H9 (cell line): ENCODE data around the gene WIPF2. TPM values are rescaled to one million over a fixed set of nuclear protein-coding genes. Genes with fewer than 3 reads are reported as not detected.

Source experiments
- DNase-seq: peaks from one replicate; pipeline ENCODE4 v3.0.0-alpha.2; 2017
- H2AFZ ChIP-seq: one replicate; pipeline ENCODE4 v1.6.1; 2013; ENCODE audit warnings: mild to moderate bottlenecking, low read length, control low read depth, moderate library complexity
- H2AK5ac ChIP-seq: 2 replicates; pipeline ENCODE4 v1.6.1; 2013; ENCODE audit warnings: low read length, control low read depth, mixed read lengths; ENCODE audit not compliant: insufficient read length
- H2BK120ac ChIP-seq: one replicate; pipeline ENCODE4 v1.6.1; 2013; ENCODE audit warnings: low read depth, mild to moderate bottlenecking, low read length, control low read depth, inconsistent platforms; ENCODE audit not compliant: poor library complexity, severe bottlenecking
- H2BK12ac ChIP-seq: 2 replicates; pipeline ENCODE4 v1.6.1; 2013; ENCODE audit warnings: low read length, control low read depth, mixed read lengths, low read depth; ENCODE audit not compliant: insufficient read length
- H2BK15ac ChIP-seq: 2 replicates; pipeline ENCODE4 v1.6.1; 2013; ENCODE audit warnings: low read depth, low read length, control low read depth
- H2BK20ac ChIP-seq: one replicate; pipeline ENCODE4 v1.6.1; 2013; ENCODE audit warnings: low read depth, mild to moderate bottlenecking, low read length, control low read depth, inconsistent platforms; ENCODE audit not compliant: poor library complexity, severe bottlenecking
- H2BK5ac ChIP-seq: 2 replicates; pipeline ENCODE4 v1.6.1; 2013; ENCODE audit warnings: low read length, control low read depth, mixed read lengths; ENCODE audit not compliant: insufficient read length
- H3K14ac ChIP-seq: 2 replicates; pipeline ENCODE4 v1.6.1; 2013; ENCODE audit warnings: low read length, control low read depth; ENCODE audit not compliant: insufficient read depth
- H3K18ac ChIP-seq: 2 replicates; pipeline ENCODE4 v1.6.1; 2013; ENCODE audit warnings: low read depth, mild to moderate bottlenecking, mixed read lengths, low read length, control low read depth; ENCODE audit not compliant: insufficient read length
- H3K23ac ChIP-seq: 2 replicates; pipeline ENCODE4 v1.6.1; 2013; ENCODE audit warnings: low read length, control low read depth, mixed read lengths, low read depth; ENCODE audit not compliant: insufficient read length
- H3K23me2 ChIP-seq: 2 replicates; pipeline ENCODE4 v1.6.1; 2013; ENCODE audit warnings: low read depth, mild to moderate bottlenecking, mixed read lengths, low read length, control low read depth; ENCODE audit not compliant: insufficient read length, poor library complexity, severe bottlenecking
- H3K27ac ChIP-seq: 2 replicates; pipeline ENCODE4 v1.5.1; 2013; ENCODE audit warnings: low read length, control low read depth, mixed read lengths, low read depth; ENCODE audit not compliant: insufficient read length
- H3K27me3 ChIP-seq: 2 replicates; pipeline ENCODE4 v1.6.1; 2013; ENCODE audit warnings: low read length, control low read depth, inconsistent platforms; ENCODE audit not compliant: insufficient read depth
- H3K4ac ChIP-seq: 2 replicates; pipeline ENCODE4 v1.6.1; 2013; ENCODE audit warnings: low read depth, mild to moderate bottlenecking, control low read depth, inconsistent platforms, low read length, moderate library complexity
- H3K4me1 ChIP-seq: 2 replicates; pipeline ENCODE4 v1.6.1; 2013; ENCODE audit warnings: low read length, control low read depth, inconsistent platforms; ENCODE audit not compliant: insufficient read depth
- H3K4me2 ChIP-seq: 2 replicates; pipeline ENCODE4 v1.6.1; 2013; ENCODE audit warnings: low read length, control low read depth, mixed read lengths; ENCODE audit not compliant: insufficient read length, insufficient read depth
- H3K56ac ChIP-seq: 2 replicates; pipeline ENCODE4 v1.6.1; 2013; ENCODE audit warnings: low read depth, mild to moderate bottlenecking, mixed read lengths, low read length, control low read depth; ENCODE audit not compliant: insufficient read length
- H3K79me1 ChIP-seq: 2 replicates; pipeline ENCODE4 v1.6.1; 2013; ENCODE audit warnings: low read depth, mild to moderate bottlenecking, moderate library complexity, low read length, control low read depth, inconsistent platforms; ENCODE audit not compliant: insufficient read depth, poor library complexity, severe bottlenecking
- H3K79me2 ChIP-seq: 2 replicates; pipeline ENCODE4 v1.6.1; 2013; ENCODE audit warnings: low read length, control low read depth, inconsistent platforms; ENCODE audit not compliant: insufficient read depth
- H3K9ac ChIP-seq: 2 replicates; pipeline ENCODE4 v1.6.1; 2013; ENCODE audit warnings: low read length, control low read depth, mixed read lengths; ENCODE audit not compliant: insufficient read length; ENCODE audit errors: extremely low read depth
- H3K9me3 ChIP-seq: one replicate; pipeline ENCODE4 v1.6.1; 2013; ENCODE audit warnings: low read depth, low read length, inconsistent platforms; ENCODE audit not compliant: control insufficient read depth
- H3T11ph ChIP-seq: one replicate; pipeline ENCODE4 v1.6.1; 2013; ENCODE audit warnings: mild to moderate bottlenecking, low read length, control low read depth, inconsistent platforms
- H4K20me1 ChIP-seq: one replicate; pipeline ENCODE4 v1.6.1; 2013; ENCODE audit not compliant: control insufficient read depth, insufficient read length, insufficient read depth
- H4K5ac ChIP-seq: 2 replicates; pipeline ENCODE4 v1.6.1; 2013; ENCODE audit warnings: low read depth, mild to moderate bottlenecking, mixed read lengths, low read length, control low read depth; ENCODE audit not compliant: insufficient read length
- H4K8ac ChIP-seq: replicated peaks from 2 replicates; pipeline ENCODE4 v1.6.1; 2013; ENCODE audit warnings: low read length, control low read depth, mixed read lengths, low read depth; ENCODE audit not compliant: insufficient read length
- H4K91ac ChIP-seq: 2 replicates; pipeline ENCODE4 v1.6.1; 2013; ENCODE audit warnings: low read depth, mild to moderate bottlenecking, moderate library complexity, mixed read lengths, low read length, control low read depth; ENCODE audit not compliant: insufficient read length
- H3K27ac Mint-ChIP-seq, 3 experiments: 2 replicates in 2 of 3; 3 replicates in 1 of 3; pipeline ENCODE4 v1.8.0; 2020 to 2021; ENCODE audit warnings: mixed read lengths in 3 of 3, mild to moderate bottlenecking in 1 of 3, moderate library complexity in 1 of 3
- H3K27me3 Mint-ChIP-seq: 2 replicates; pipeline ENCODE4 v1.8.0; 2021; ENCODE audit warnings: low read depth, mild to moderate bottlenecking, moderate library complexity, mixed read lengths
- H3K36me3 Mint-ChIP-seq, 3 experiments: 2 replicates in 2 of 3; 3 replicates in 1 of 3; pipeline ENCODE4 v1.8.0; 2020 to 2021; ENCODE audit warnings: low read depth in 3 of 3, mixed read lengths in 3 of 3; ENCODE audit not compliant: insufficient read depth in 1 of 3
- H3K4me1 Mint-ChIP-seq, 2 experiments: 2 replicates each; pipeline ENCODE4 v1.8.0; 2020; ENCODE audit warnings: mixed read lengths in 2 of 2
- H3K4me3 Mint-ChIP-seq, 2 experiments: 2 replicates in 1 of 2; 3 replicates in 1 of 2; pipeline ENCODE4 v1.8.0; 2020 to 2021; ENCODE audit warnings: mild to moderate bottlenecking in 2 of 2, mixed read lengths in 2 of 2, moderate library complexity in 1 of 2
- H3K9me3 Mint-ChIP-seq, 2 experiments: 2 replicates in 1 of 2; 3 replicates in 1 of 2; pipeline ENCODE4 v1.8.0; 2020; ENCODE audit warnings: mild to moderate bottlenecking in 2 of 2, mixed read lengths in 2 of 2, moderate library complexity in 1 of 2
- WGBS: extraction: QIAGEN DNeasy Blood & Tissue Kit; methylation state at CpG from one replicate; pipeline ENCODE4 v1.1.7; 2013; ENCODE audit warnings: missing lambda C conversion rate, low lambda C conversion rate, mixed read lengths; ENCODE audit not compliant: insufficient read length; ENCODE audit errors: extremely low coverage; 5-methylcytosine and 5-hydroxymethylcytosine counted together
- total RNA-seq: library from RNA; stranded (reverse); gene quantifications from 2 replicates; pipeline ENCODE4 v1.2.1, GENCODE V29; 2021
- TF ChIP-seq, protein P1 (sequence below): fragments of 200-600 bp; sonication (generic); conservative IDR thresholded peaks from 3 replicates; pipeline ENCODE4 v1.8.0; 2021; ENCODE audit warnings: antibody characterized with exemption, mild to moderate bottlenecking

Gene WIPF2
- total RNA-seq, 1 experiment from 2014 or later, result 24.2 TPM

DNA sequence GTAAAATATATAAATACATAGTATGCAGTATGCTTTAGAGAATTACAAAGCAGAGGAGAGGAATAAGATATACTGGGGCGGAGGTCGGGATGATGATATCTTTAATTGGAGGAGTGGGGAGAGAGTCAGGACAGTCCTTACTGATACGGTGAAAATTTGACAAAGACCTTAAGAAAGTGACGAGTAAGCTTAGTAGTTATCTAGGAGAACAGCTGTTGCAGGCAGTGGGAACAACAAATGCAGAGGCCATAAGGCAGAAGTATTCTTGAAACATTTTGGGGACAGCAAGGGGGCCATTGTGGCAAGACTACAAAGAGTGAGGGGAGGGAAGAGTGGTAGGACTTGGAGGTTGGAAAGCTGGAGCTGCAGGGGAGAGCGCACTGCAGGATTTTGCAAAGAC, 46.2 kb downstream of the WIPF2 start:
- H3K23ac ChIP-seq, result no peak overlapping the region
- no peak overlapping the region for H3T11ph ChIP-seq
- no peak overlapping the region for H3K4ac ChIP-seq
- H3K4me2 ChIP-seq, result no peak overlapping the region
- H3K79me1 ChIP-seq, result no peaks in the 10 kb centered on the region
- Mint-ChIP-seq H3K9me3 (no peaks in the 10 kb centered on the region), H3K27me3 (no peaks in the 10 kb centered on the region), H3K27ac (no peak overlapping the region), H3K4me3 (no peak overlapping the region), H3K4me1 (peaks cover 0 to 7% of the 10 kb centered on the region in 2 experiments; a peak in 2 of 4 replicates), H3K36me3 (peaks cover 22 to 32% (median 25%) of the 10 kb centered on the region in 3 experiments; a peak in 6 of 7 replicates)
- TF ChIP-seq, protein P1, sequence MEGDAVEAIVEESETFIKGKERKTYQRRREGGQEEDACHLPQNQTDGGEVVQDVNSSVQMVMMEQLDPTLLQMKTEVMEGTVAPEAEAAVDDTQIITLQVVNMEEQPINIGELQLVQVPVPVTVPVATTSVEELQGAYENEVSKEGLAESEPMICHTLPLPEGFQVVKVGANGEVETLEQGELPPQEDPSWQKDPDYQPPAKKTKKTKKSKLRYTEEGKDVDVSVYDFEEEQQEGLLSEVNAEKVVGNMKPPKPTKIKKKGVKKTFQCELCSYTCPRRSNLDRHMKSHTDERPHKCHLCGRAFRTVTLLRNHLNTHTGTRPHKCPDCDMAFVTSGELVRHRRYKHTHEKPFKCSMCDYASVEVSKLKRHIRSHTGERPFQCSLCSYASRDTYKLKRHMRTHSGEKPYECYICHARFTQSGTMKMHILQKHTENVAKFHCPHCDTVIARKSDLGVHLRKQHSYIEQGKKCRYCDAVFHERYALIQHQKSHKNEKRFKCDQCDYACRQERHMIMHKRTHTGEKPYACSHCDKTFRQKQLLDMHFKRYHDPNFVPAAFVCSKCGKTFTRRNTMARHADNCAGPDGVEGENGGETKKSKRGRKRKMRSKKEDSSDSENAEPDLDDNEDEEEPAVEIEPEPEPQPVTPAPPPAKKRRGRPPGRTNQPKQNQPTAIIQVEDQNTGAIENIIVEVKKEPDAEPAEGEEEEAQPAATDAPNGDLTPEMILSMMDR, result no peak
- no peaks in the 10 kb centered on the region for H4K20me1 ChIP-seq
- H3K14ac ChIP-seq, result no peak overlapping the region
- H3K4me1 ChIP-seq, result no peaks in the 10 kb centered on the region
- H3K18ac ChIP-seq, result no peak overlapping the region
- H3K9me3 ChIP-seq, result no peaks in the 10 kb centered on the region
- H3K56ac ChIP-seq, result no peak overlapping the region
- WGBS, result no CpG with 5 or more reads among the region's 5 CpGs
- no peaks in the 10 kb centered on the region for H3K23me2 ChIP-seq
- H2BK20ac ChIP-seq, result no peak overlapping the region
- no peak overlapping the region for H4K8ac ChIP-seq
- DNase-seq, result no peak
- H2AFZ ChIP-seq, result no peak overlapping the region
- H2BK12ac ChIP-seq, result no peak overlapping the region
- no peak overlapping the region for H4K5ac ChIP-seq
- H2AK5ac ChIP-seq, result no peak overlapping the region
- H3K79me2 ChIP-seq, result no peaks in the 10 kb centered on the region
- no peak overlapping the region for H3K27ac ChIP-seq
- H3K27me3 ChIP-seq, result no peaks in the 10 kb centered on the region
- no peak overlapping the region for H2BK15ac ChIP-seq
- H3K9ac ChIP-seq, result no peak overlapping the region
- H2BK120ac ChIP-seq, result no peak overlapping the region
- H4K91ac ChIP-seq, result no peak overlapping the region
- H2BK5ac ChIP-seq, result no peak overlapping the region
